Lung (tissue), 13 donors: Measurements from ENCODE around the gene MDK. TPM values are rescaled to one million over a fixed set of nuclear protein-coding genes. Genes with fewer than 3 reads are reported as not detected.

ENCODE experiments used
- ATAC-seq: fragments of 200-7000 bp; cut with Tn5 transposase; one replicate; pipeline ENCODE4 v1.9.1; 2020; ENCODE audit warnings: moderate number of reproducible peaks; ENCODE audit not compliant: insufficient read depth, low FRiP score
- DNase-seq, 3 donors: peaks; one replicate each; pipeline ENCODE4 v3.0.0-alpha.2; 2013 to 2017
- H3K27ac ChIP-seq, 2 donors: one replicate each; pipeline ENCODE4 v1.5.1; 2013; ENCODE audit warnings: mild to moderate bottlenecking in 2 of 2, moderate library complexity in 2 of 2, control low read depth in 1 of 2, inconsistent platforms in 1 of 2, low read depth in 1 of 2, low read length in 1 of 2
- H3K27me3 ChIP-seq, 3 donors: one replicate each; pipeline ENCODE4 v1.5.1; 2013; ENCODE audit warnings: low read length in 2 of 3; ENCODE audit not compliant: control insufficient read depth in 3 of 3, insufficient read depth in 3 of 3
- H3K36me3 ChIP-seq, 4 donors: one replicate each; pipeline ENCODE4 v1.5.1; 2013; ENCODE audit warnings: low read length in 4 of 4, mild to moderate bottlenecking in 1 of 4, moderate library complexity in 1 of 4; ENCODE audit not compliant: control insufficient read depth in 4 of 4, insufficient read depth in 4 of 4
- H3K4me1 ChIP-seq, 5 donors: one replicate each; pipeline ENCODE4 v1.5.1; 2013; ENCODE audit warnings: low read length in 5 of 5, mild to moderate bottlenecking in 2 of 5, moderate library complexity in 1 of 5; ENCODE audit not compliant: control insufficient read depth in 5 of 5, insufficient read depth in 5 of 5
- H3K4me3 ChIP-seq: one replicate; pipeline ENCODE4 v1.5.1; 2013; ENCODE audit warnings: mild to moderate bottlenecking, control low read depth, moderate library complexity
- H3K9ac ChIP-seq, 2 donors: one replicate each; pipeline ENCODE4 v1.5.1; 2013; ENCODE audit warnings: low read length in 2 of 2, control low read depth in 1 of 2; ENCODE audit not compliant: insufficient read depth in 1 of 2
- H3K9me3 ChIP-seq, 4 donors: one replicate each; pipeline ENCODE4 v1.5.1; 2013; ENCODE audit warnings: low read length in 3 of 4, mild to moderate bottlenecking in 1 of 4, moderate library complexity in 1 of 4; ENCODE audit not compliant: control insufficient read depth in 4 of 4, insufficient read depth in 3 of 4
- CTCF ChIP-seq: IDR thresholded peaks from 2 replicates; pipeline ENCODE4 v1.5.1; 2012; ENCODE audit warnings: mild to moderate bottlenecking; ENCODE audit errors: control extremely low read depth, extremely low read depth
- polyA plus RNA-seq, 2 donors: library from polyadenylated mRNA; stranded (reverse); fragments of 200-250 nt; gene quantifications; one replicate each; pipeline ENCODE4 v1.2.1, GENCODE V29; 2013
- small RNA-seq: library from RNA; depleted of rRNA; stranded (forward); fragments of <200 nt; gene quantifications from one replicate; pipeline ENCODE3, GENCODE V24; 2014; ENCODE audit warnings: low replicate concordance
- total RNA-seq, 2 donors: library from RNA; depleted of rRNA in 1 of 2; stranded (reverse); fragments of >200 nt in 1 of 2; gene quantifications; one replicate each; pipeline ENCODE4 v1.2.1, GENCODE V29; 2014 to 2021
- donor health status: control.
- donor health status: control.
- donor health status: Bipolar disorder and iron deficiency.
- donor health status: healthy.
- donor health status: DM: yes; HTN: yes; CAD: no.

The MDK gene
- total and polyA plus RNA-seq, 4 donors, result 26.9 to 134 (median 41.5) TPM

GRCh38 chr11:46431211-46431610 lies 49.7 kb downstream of the MDK start:
- TF ChIP-seq CTCF, result no peak
- peaks cover 0 to 3% (median 0%) of the 10 kb centered on the region in 5 donors for H3K4me1 ChIP-seq
- ATAC-seq, result no peak
- no peak overlapping the region for H3K4me3 ChIP-seq
- peaks cover 6 to 33% (median 20%) of the 10 kb centered on the region in 4 donors for H3K36me3 ChIP-seq
- H3K9me3 ChIP-seq, result no peaks in the 10 kb centered on the region
- DNase-seq, result no peak
- H3K27ac ChIP-seq, result no peak overlapping the region
- no peak overlapping the region for H3K9ac ChIP-seq
- H3K27me3 ChIP-seq, result no peaks in the 10 kb centered on the region

Small RNA genes lying within 50 kb of the gene (small RNA-seq; reads per million reads assigned to genes)
- gene MIR4688, result not detected

Other genes with a start within 250 kb of the MDK start
- 10 to 100 TPM; 16.8 to 52.3 TPM for gene CREB3L1, start 104.0 kb upstream of the MDK start, total RNA-seq
- gene CREB3L1, start 104.0 kb upstream of the MDK start, polyA plus RNA-seq, result 10 to 100 TPM; 21.3 to 54.0 TPM
- gene DGKZ, start 34.2 kb upstream of the MDK start, total RNA-seq, result 10 to 100 TPM; 33.3 to 63.2 TPM
- gene DGKZ, start 34.2 kb upstream of the MDK start, polyA plus RNA-seq, result 10 to 100 TPM; 42.2 to 46.0 TPM
- gene CHRM4, start 10.1 kb downstream of the MDK start, total RNA-seq, result under 1 TPM in 1 of 2 donors, not detected in 1; 0.28 TPM
- gene CHRM4, start 10.1 kb downstream of the MDK start, polyA plus RNA-seq, result under 1 TPM; 0.05 to 0.10 TPM
- 10 to 100 TPM; 34.5 to 41.2 TPM for gene AMBRA1, start 212.4 kb downstream of the MDK start, total RNA-seq
- 10 to 100 TPM in 1 of 2 donors, 1 to 10 TPM in 1; 7.4 to 12.9 TPM for gene AMBRA1, start 212.4 kb downstream of the MDK start, polyA plus RNA-seq
- 1 to 10 TPM; 2.6 to 5.2 TPM for gene HARBI1, start 235.6 kb downstream of the MDK start, total RNA-seq
- 1 to 10 TPM; 1.4 to 4.5 TPM for gene HARBI1, start 235.6 kb downstream of the MDK start, polyA plus RNA-seq
- 10 to 100 TPM; 63.8 to 72.8 TPM for gene ATG13, start 235.9 kb downstream of the MDK start, total RNA-seq
- gene ATG13, start 235.9 kb downstream of the MDK start, polyA plus RNA-seq, result 10 to 100 TPM; 29.1 to 40.9 TPM